ENCODE data around the gene TMEM187.

TMEM187 gene

GRCh38 chrX:154016366-154017076 is 44.0 kb downstream of the TMEM187 start:
- Histone ChIP-seq H3K27me3 (no peaks in the 10 kb centered on the region), H3K36me3 (peaks cover 0 to 27% (median 24%) of the 10 kb centered on the region in 3 donors), H3K27ac (no peak overlapping the region), H3K4me1 (peaks cover 0 to 22% (median 13%) of the 10 kb centered on the region in 4 donors), H3K9me3 (no peaks in the 10 kb centered on the region), H3K4me3 (no peak overlapping the region)
- intact Hi-C loops (cut with DNase I; ENCODE audit: low total_unique reads), result loop anchor here (5.0 kb wide), 1 partner anchor 81 kb away; the partner anchor contains the start of gene MECP2
- TF ChIP-seq CTCF (IDR thresholded peaks at IDR 0.05), result no peak
- no peak for DNase-seq

- Histone ChIP-seq H3K27ac (peak overlapping the region in 1 of 2 donors; percentile 69), H3K36me3 (peaks cover 0 to 27% (median 16%) of the 10 kb centered on the region in 3 donors), H3K4me1 (peaks cover 0 to 23% (median 15%) of the 10 kb centered on the region in 4 donors), H3K27me3 (no peaks in the 10 kb centered on the region), H3K4me3 (peak overlapping the region in 1 of 2 donors; percentile 70), H3K9me3 (no peaks in the 10 kb centered on the region)
- intact Hi-C loops (cut with DNase I; ENCODE audit: low total_unique reads), result loop anchor here (5.0 kb wide), 1 partner anchor 79 kb away; the partner anchor contains the start of gene MECP2
- no peak for TF ChIP-seq CTCF (IDR thresholded peaks at IDR 0.05)
- no peak for DNase-seq
Observed at GRCh38 chrX:154017766-154018517, 45.4 kb downstream of the TMEM187 start.

- Histone ChIP-seq H3K4me3 (peak overlapping the region; percentile 57 to 70), H3K4me1 (peaks cover 0 to 23% (median 14%) of the 10 kb centered on the region in 4 donors), H3K27me3 (no peaks in the 10 kb centered on the region), H3K27ac (peak overlapping the region; percentile 69 to 78), H3K36me3 (peaks cover 0 to 27% (median 16%) of the 10 kb centered on the region in 3 donors), H3K9me3 (no peaks in the 10 kb centered on the region)
- intact Hi-C loops (cut with DNase I; ENCODE audit: low total_unique reads), result loop anchor here (5.0 kb wide), 1 partner anchor 79 kb away; the partner anchor contains the start of gene MECP2
- TF ChIP-seq CTCF (IDR thresholded peaks at IDR 0.05), result no peak
- DNase-seq, result no peak
Observed at GRCh38 chrX:154018518-154019060, 46.0 kb downstream of the TMEM187 start.

- no peaks in the 10 kb centered on the region for H3K9me3 ChIP-seq
- peak overlapping the region; percentile 69 to 78 for H3K27ac ChIP-seq
- DNase-seq, result no peak
- peak overlapping the region; percentile 57 to 70 for H3K4me3 ChIP-seq
- intact Hi-C loops (cut with DNase I; ENCODE audit: low total_unique reads), result loop anchor here (5.0 kb wide), 1 partner anchor 78 kb away; the partner anchor contains the start of gene MECP2
- peaks cover 0 to 27% (median 16%) of the 10 kb centered on the region in 3 donors for H3K36me3 ChIP-seq
- no peak for TF ChIP-seq CTCF (IDR thresholded peaks at IDR 0.05)
- H3K4me1 ChIP-seq, result peaks cover 0 to 23% (median 12%) of the 10 kb centered on the region in 4 donors
- no peaks in the 10 kb centered on the region for H3K27me3 ChIP-seq
Observed at GRCh38 chrX:154019061-154019621, 46.6 kb downstream of the TMEM187 start.

Data from tibial artery (tissue), 4 donors.